HG03025 (cell line): ENCODE measurements around the gene NADK.
"Not testable (repeated sequence)": the region's sequence is repeated elsewhere in the genome, so short reads cannot be mapped to it uniquely, and the experiment has no call there.

Experiments
- ATAC-seq: cut with Tn5 transposase; IDR thresholded peaks from one replicate; pipeline ENCODE4 v1.9.1; 2021; ENCODE audit warnings: mild to moderate bottlenecking, moderate library complexity; ENCODE audit not compliant: unreplicated experiment, low FRiP score

The NADK gene

DNA sequence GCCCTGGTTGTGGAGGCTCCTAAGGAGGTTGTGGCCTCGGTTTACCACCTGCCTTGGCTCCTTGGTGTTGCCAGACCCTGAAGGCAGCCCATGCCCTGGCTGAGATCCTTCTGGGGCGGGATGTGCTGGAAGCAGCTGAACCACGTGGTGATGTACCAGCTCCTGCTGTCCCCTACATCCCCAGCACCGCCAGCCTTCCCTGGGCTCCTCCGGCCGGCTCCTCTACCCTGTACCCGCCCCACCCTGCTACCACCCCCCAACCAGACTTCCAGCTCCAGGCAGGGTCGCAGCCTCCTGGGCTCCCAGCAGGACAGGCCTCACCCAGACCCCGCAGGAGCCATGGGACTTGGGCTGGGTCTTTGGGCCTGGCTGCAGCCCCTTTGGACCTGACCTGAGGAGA, 28.3 kb downstream of the NADK start:
- ATAC-seq: not testable (repeated sequence)

GRCh38 chr1:1748686-1749321, 29.5 kb downstream of the NADK start:
- ATAC-seq: no peak

GRCh38 chr1:1746566-1746909, 31.7 kb downstream of the NADK start:
- peak; percentile 72 for ATAC-seq

DNA sequence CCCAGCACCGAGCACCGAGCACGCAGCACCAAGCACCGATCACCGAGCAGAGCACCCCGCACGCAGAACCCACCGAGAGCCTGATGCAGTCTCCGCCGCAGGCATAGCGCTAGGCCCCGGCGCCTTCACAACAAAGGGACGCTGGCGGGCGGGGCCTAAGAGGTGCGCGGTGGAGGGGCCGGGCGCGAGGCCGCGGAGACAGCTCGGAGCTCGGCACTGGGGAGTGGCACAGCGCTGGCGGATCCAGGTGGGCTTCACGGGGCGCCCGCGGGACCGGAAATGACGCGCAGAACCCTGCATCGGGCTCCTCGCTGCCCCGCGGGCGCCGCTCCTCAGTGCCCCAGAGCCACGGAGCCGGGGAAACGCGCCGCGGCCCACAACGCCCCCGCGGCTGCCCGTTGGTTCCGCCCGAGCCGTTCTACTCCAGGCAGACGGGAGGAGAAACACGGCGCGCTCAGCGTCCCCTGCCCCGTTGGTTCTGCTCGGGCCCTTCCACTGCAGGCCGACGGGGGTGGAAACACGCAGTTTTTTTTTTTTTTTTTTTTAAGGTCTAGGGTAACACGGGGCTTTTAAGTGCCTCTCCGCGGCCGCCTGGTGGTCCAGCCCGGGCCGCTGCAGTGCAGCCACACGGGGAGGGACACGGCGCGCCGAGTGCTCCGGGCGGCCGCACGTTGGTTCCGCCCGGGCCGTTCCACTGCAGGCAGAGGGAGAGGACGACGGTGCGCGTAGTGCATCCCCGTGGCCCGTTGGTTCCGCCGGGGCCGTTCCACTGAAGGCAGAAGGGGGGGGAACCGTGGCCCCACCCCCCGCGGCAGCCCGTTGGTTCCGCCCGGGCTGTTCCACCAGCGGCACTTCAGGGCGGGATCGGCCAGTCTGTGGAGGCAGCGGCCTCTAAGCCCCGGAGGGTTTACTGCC, 32.4 kb downstream of the NADK start:
- peak; percentile 70 for ATAC-seq

DNA sequence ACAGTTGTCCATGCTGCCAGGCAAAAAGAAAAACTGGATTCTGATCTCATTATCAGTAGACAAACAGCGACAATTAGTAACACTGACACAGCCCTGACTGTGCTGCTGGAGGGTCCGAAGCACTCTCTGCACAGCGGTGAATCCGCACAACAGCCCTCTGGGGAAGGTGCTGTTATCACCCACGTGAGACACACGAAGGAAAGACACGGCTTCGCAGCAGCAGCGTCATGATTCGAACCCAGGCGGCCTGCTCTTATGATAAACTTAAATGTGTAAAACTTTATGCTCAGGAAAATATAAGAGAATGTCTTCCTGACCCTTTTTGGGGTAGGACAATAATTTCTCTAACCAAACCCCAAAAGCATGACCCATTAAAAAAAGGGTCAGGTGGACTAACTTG, 35.7 kb downstream of the NADK start:
- not testable (repeated sequence) for ATAC-seq

GRCh38 chr1:1741013-1741412, 37.3 kb downstream of the NADK start:
- ATAC-seq: not testable (repeated sequence)

GRCh38 chr1:1738799-1739337, 39.4 kb downstream of the NADK start:
- ATAC-seq: not testable (repeated sequence)

GRCh38 chr1:1737675-1738590, 40.3 kb downstream of the NADK start:
- ATAC-seq: not testable (repeated sequence)

- no peak for ATAC-seq
These were observed 45.9 kb downstream of the NADK start for GRCh38 chr1:1732381-1732780.

DNA sequence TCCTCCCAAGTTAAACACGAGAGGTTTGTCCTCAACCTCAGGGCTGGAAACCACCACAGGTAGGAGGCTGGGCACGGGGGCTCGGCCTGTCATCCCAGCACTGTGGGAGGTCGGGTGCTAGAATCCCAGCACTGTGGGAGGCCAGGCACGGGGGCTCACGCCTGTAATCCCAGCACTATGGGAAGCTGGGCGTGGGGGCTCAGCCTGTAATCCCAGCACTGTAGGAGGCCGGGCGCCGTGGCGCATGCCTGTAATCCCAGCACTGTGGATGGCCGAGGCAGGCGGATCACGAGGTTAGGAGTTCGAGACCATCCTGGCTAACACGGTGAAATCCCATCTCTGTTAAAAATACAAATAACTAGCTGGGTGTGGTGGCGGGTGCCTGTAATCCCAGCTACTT, 47.4 kb downstream of the NADK start:
- no peak for ATAC-seq

- not testable (repeated sequence) for ATAC-seq
These were observed 48.0 kb downstream of the NADK start for GRCh38 chr1:1730230-1730629.

GRCh38 chr1:1729116-1729816, 49.0 kb downstream of the NADK start:
- ATAC-seq: not testable (repeated sequence)

GRCh38 chr1:1728308-1729005, 49.8 kb downstream of the NADK start:
- ATAC-seq: not testable (repeated sequence)

- not testable (repeated sequence) for ATAC-seq
These were observed 51.1 kb downstream of the NADK start for GRCh38 chr1:1727131-1727651.

- ATAC-seq: not testable (repeated sequence)
These were observed 52.2 kb downstream of the NADK start for GRCh38 chr1:1726088-1726487.

GRCh38 chr1:1724035-1724864, 54.0 kb downstream of the NADK start, which contains the start of gene CDK11A:
TSS of gene CDK11A (minus strand) at chr1:1724357. CDS start at chr1:1722818, 1,539 bp downstream.
- ATAC-seq: peak; percentile 92

DNA sequence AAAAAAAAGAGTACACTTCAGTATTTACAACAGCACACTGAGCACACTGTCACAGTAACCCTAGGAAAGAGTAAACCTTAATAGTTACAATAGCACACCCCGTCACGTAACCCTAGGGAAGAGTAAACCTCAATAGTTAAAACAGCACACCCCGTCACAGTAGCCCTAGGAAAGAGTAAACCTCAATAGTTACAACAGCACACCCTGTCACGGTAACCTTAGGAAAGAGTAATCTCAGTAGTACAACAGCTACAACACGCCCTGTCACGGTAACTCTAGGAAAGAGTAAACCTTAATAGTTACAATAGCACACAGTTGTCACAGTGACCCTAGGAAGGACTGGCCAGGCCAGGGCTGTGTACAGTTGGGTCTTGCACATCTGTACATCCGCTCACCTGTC, 57.1 kb downstream of the NADK start:
- no peak for ATAC-seq
